ENCODE data around the gene BACE2. TPM values are rescaled to one million over a fixed set of nuclear protein-coding genes. Genes with fewer than 3 reads are reported as not detected.

Gene BACE2
- polyA plus RNA-seq, 2 donors, result 20.4 to 23.2 TPM

GRCh38 chr21:41136286-41136685 is 31.7 kb upstream of the BACE2 start:
- Histone ChIP-seq H3K27ac (ENCODE audit: low read depth in 2 of 2, low read length in 1 of 2) (no peak overlapping the region), H3K9me3 (ENCODE audit: control insufficient read depth in 2 of 2, insufficient read depth in 1 of 2, low read depth in 1 of 2, low read length in 1 of 2) (no peaks in the 10 kb centered on the region), H3K36me3 (ENCODE audit: control insufficient read depth in 2 of 2, insufficient read depth in 2 of 2, low read length in 1 of 2) (no peaks in the 10 kb centered on the region), H3K4me3 (ENCODE audit: low read depth in 1 of 2, low read length in 2 of 2) (no peak overlapping the region), H3K27me3 (ENCODE audit: control insufficient read depth in 1 of 2, insufficient read depth in 2 of 2, low read length in 2 of 2) (no peaks in the 10 kb centered on the region), H3K4me1 (ENCODE audit: control insufficient read depth in 2 of 2, insufficient read depth in 2 of 2, low read length in 1 of 2) (no peaks in the 10 kb centered on the region)
- WGBS, 2 donors, result 64 to 76% methylated on average over 6 of the region's 6 CpGs

GRCh38 chr21:41137401-41137800 is 30.6 kb upstream of the BACE2 start:
- Histone ChIP-seq H3K4me1 (ENCODE audit: control insufficient read depth in 2 of 2, insufficient read depth in 2 of 2, low read length in 1 of 2) (no peaks in the 10 kb centered on the region), H3K27ac (ENCODE audit: low read depth in 2 of 2, low read length in 1 of 2) (no peak overlapping the region), H3K27me3 (ENCODE audit: control insufficient read depth in 1 of 2, insufficient read depth in 2 of 2, low read length in 2 of 2) (no peaks in the 10 kb centered on the region), H3K36me3 (ENCODE audit: control insufficient read depth in 2 of 2, insufficient read depth in 2 of 2, low read length in 1 of 2) (no peaks in the 10 kb centered on the region), H3K9me3 (ENCODE audit: control insufficient read depth in 2 of 2, insufficient read depth in 1 of 2, low read depth in 1 of 2, low read length in 1 of 2) (no peaks in the 10 kb centered on the region), H3K4me3 (ENCODE audit: low read depth in 1 of 2, low read length in 2 of 2) (no peak overlapping the region)
- 56 to 60% methylated on average over 8 of the region's 8 CpGs for WGBS, 2 donors

GRCh38 chr21:41137889-41138288 is 30.1 kb upstream of the BACE2 start:
- Histone ChIP-seq H3K4me1 (ENCODE audit: control insufficient read depth in 2 of 2, insufficient read depth in 2 of 2, low read length in 1 of 2) (no peaks in the 10 kb centered on the region), H3K4me3 (ENCODE audit: low read depth in 1 of 2, low read length in 2 of 2) (no peak overlapping the region), H3K27me3 (ENCODE audit: control insufficient read depth in 1 of 2, insufficient read depth in 2 of 2, low read length in 2 of 2) (no peaks in the 10 kb centered on the region), H3K9me3 (ENCODE audit: control insufficient read depth in 2 of 2, insufficient read depth in 1 of 2, low read depth in 1 of 2, low read length in 1 of 2) (no peaks in the 10 kb centered on the region), H3K27ac (ENCODE audit: low read depth in 2 of 2, low read length in 1 of 2) (no peak overlapping the region), H3K36me3 (ENCODE audit: control insufficient read depth in 2 of 2, insufficient read depth in 2 of 2, low read length in 1 of 2) (no peaks in the 10 kb centered on the region)
- 87 to 91% methylated on average over 6 of the region's 6 CpGs for WGBS, 2 donors

GRCh38 chr21:41138711-41139110 is 29.2 kb upstream of the BACE2 start:
- no peaks in the 10 kb centered on the region for H3K27me3 ChIP-seq (ENCODE audit: control insufficient read depth in 1 of 2, insufficient read depth in 2 of 2, low read length in 2 of 2)
- 91 to 94% methylated on average over 6 of the region's 6 CpGs for WGBS, 2 donors

GRCh38 chr21:41139275-41139674 is 28.7 kb upstream of the BACE2 start:
- Histone ChIP-seq H3K36me3 (ENCODE audit: control insufficient read depth in 2 of 2, insufficient read depth in 2 of 2, low read length in 1 of 2) (no peaks in the 10 kb centered on the region), H3K27me3 (ENCODE audit: control insufficient read depth in 1 of 2, insufficient read depth in 2 of 2, low read length in 2 of 2) (no peaks in the 10 kb centered on the region), H3K9me3 (ENCODE audit: control insufficient read depth in 2 of 2, insufficient read depth in 1 of 2, low read depth in 1 of 2, low read length in 1 of 2) (no peaks in the 10 kb centered on the region), H3K4me1 (ENCODE audit: control insufficient read depth in 2 of 2, insufficient read depth in 2 of 2, low read length in 1 of 2) (no peaks in the 10 kb centered on the region), H3K4me3 (ENCODE audit: low read depth in 1 of 2, low read length in 2 of 2) (no peak overlapping the region), H3K27ac (ENCODE audit: low read depth in 2 of 2, low read length in 1 of 2) (no peak overlapping the region)
- 88 to 90% methylated on average over 5 of the region's 5 CpGs for WGBS, 2 donors

More at GRCh38 chr21:41138711-41139110, 29.2 kb upstream of the BACE2 start:
- Histone ChIP-seq H3K4me1 (ENCODE audit: control insufficient read depth in 2 of 2, insufficient read depth in 2 of 2, low read length in 1 of 2) (no peaks in the 10 kb centered on the region), H3K4me3 (ENCODE audit: low read depth in 1 of 2, low read length in 2 of 2) (no peak overlapping the region), H3K36me3 (ENCODE audit: control insufficient read depth in 2 of 2, insufficient read depth in 2 of 2, low read length in 1 of 2) (no peaks in the 10 kb centered on the region), H3K27ac (ENCODE audit: low read depth in 2 of 2, low read length in 1 of 2) (no peak overlapping the region), H3K9me3 (ENCODE audit: control insufficient read depth in 2 of 2, insufficient read depth in 1 of 2, low read depth in 1 of 2, low read length in 1 of 2) (no peaks in the 10 kb centered on the region)

- H3K27me3 ChIP-seq (ENCODE audit: control insufficient read depth in 1 of 2, insufficient read depth in 2 of 2, low read length in 2 of 2), result no peaks in the 10 kb centered on the region
- H3K27ac ChIP-seq (ENCODE audit: low read depth in 2 of 2, low read length in 1 of 2), result no peak overlapping the region
- no peaks in the 10 kb centered on the region for H3K36me3 ChIP-seq (ENCODE audit: control insufficient read depth in 2 of 2, insufficient read depth in 2 of 2, low read length in 1 of 2)
- no peaks in the 10 kb centered on the region for H3K9me3 ChIP-seq (ENCODE audit: control insufficient read depth in 2 of 2, insufficient read depth in 1 of 2, low read depth in 1 of 2, low read length in 1 of 2)
- WGBS, 2 donors, result 92 to 95% methylated on average over 12 of the region's 12 CpGs
- H3K4me1 ChIP-seq (ENCODE audit: control insufficient read depth in 2 of 2, insufficient read depth in 2 of 2, low read length in 1 of 2), result peaks cover 0 to 2% of the 10 kb centered on the region in 2 donors
- H3K4me3 ChIP-seq (ENCODE audit: low read depth in 1 of 2, low read length in 2 of 2), result no peak overlapping the region
These were observed 28.0 kb upstream of the BACE2 start for GRCh38 chr21:41139951-41140350.

GRCh38 chr21:41141031-41141457 is 26.9 kb upstream of the BACE2 start:
- H3K36me3 ChIP-seq (ENCODE audit: control insufficient read depth in 2 of 2, insufficient read depth in 2 of 2, low read length in 1 of 2), result no peaks in the 10 kb centered on the region
- peaks cover 0 to 3% of the 10 kb centered on the region in 2 donors for H3K4me1 ChIP-seq (ENCODE audit: control insufficient read depth in 2 of 2, insufficient read depth in 2 of 2, low read length in 1 of 2)
- H3K4me3 ChIP-seq (ENCODE audit: low read depth in 1 of 2, low read length in 2 of 2), result no peak overlapping the region
- WGBS, 2 donors, result 57% methylated on average over 2 of the region's 2 CpGs
- H3K27me3 ChIP-seq (ENCODE audit: control insufficient read depth in 1 of 2, insufficient read depth in 2 of 2, low read length in 2 of 2), result no peaks in the 10 kb centered on the region
- H3K9me3 ChIP-seq (ENCODE audit: control insufficient read depth in 2 of 2, insufficient read depth in 1 of 2, low read depth in 1 of 2, low read length in 1 of 2), result no peaks in the 10 kb centered on the region
- no peak overlapping the region for H3K27ac ChIP-seq (ENCODE audit: low read depth in 2 of 2, low read length in 1 of 2)

- 45 to 46% methylated on average over 15 of the region's 15 CpGs for WGBS, 2 donors
- Histone ChIP-seq H3K36me3 (ENCODE audit: control insufficient read depth in 2 of 2, insufficient read depth in 2 of 2, low read length in 1 of 2) (no peaks in the 10 kb centered on the region), H3K27ac (ENCODE audit: low read depth in 2 of 2, low read length in 1 of 2) (no peak overlapping the region), H3K27me3 (ENCODE audit: control insufficient read depth in 1 of 2, insufficient read depth in 2 of 2, low read length in 2 of 2) (no peaks in the 10 kb centered on the region), H3K9me3 (ENCODE audit: control insufficient read depth in 2 of 2, insufficient read depth in 1 of 2, low read depth in 1 of 2, low read length in 1 of 2) (no peaks in the 10 kb centered on the region), H3K4me3 (ENCODE audit: low read depth in 1 of 2, low read length in 2 of 2) (no peak overlapping the region), H3K4me1 (ENCODE audit: control insufficient read depth in 2 of 2, insufficient read depth in 2 of 2, low read length in 1 of 2) (peaks cover under 1 to 3% of the 10 kb centered on the region in 2 donors)
These were observed 25.7 kb upstream of the BACE2 start for GRCh38 chr21:41142051-41142795.

- Histone ChIP-seq H3K4me3 (ENCODE audit: low read depth in 1 of 2, low read length in 2 of 2) (no peak overlapping the region), H3K4me1 (ENCODE audit: control insufficient read depth in 2 of 2, insufficient read depth in 2 of 2, low read length in 1 of 2) (peaks cover 3% of the 10 kb centered on the region in 2 donors), H3K27me3 (ENCODE audit: control insufficient read depth in 1 of 2, insufficient read depth in 2 of 2, low read length in 2 of 2) (no peaks in the 10 kb centered on the region), H3K9me3 (ENCODE audit: control insufficient read depth in 2 of 2, insufficient read depth in 1 of 2, low read depth in 1 of 2, low read length in 1 of 2) (no peaks in the 10 kb centered on the region), H3K27ac (ENCODE audit: low read depth in 2 of 2, low read length in 1 of 2) (no peak overlapping the region), H3K36me3 (ENCODE audit: control insufficient read depth in 2 of 2, insufficient read depth in 2 of 2, low read length in 1 of 2) (no peaks in the 10 kb centered on the region)
- 78 to 87% methylated on average over 10 of the region's 10 CpGs for WGBS, 2 donors
These were observed 24.2 kb upstream of the BACE2 start for GRCh38 chr21:41143596-41144325.

Measured in esophagus (tissue), 2 donors.